Calu3 (cell line): ENCODE results near the gene CFAP45. TPM values are rescaled to one million over a fixed set of nuclear protein-coding genes. Genes with fewer than 3 reads are reported as not detected.

Source experiments
- BruUV-seq: library from RNA; stranded (reverse); fragments of 400-500 nt; replicated peaks from 2 replicates; lab custom pipeline; 2021; lab: Mats Ljungman, UMichigan
- CTCF ChIA-PET: fragments of 300-600 bp; sonication (Branson Sonifier 250); formaldehyde crosslinking; loops from one replicate; lab custom pipeline; 2022; ENCODE audit warnings: antibody characterized with exemption; lab: Charles Lee
- DNase-seq: peaks from one replicate; pipeline ENCODE4 v3.0.0; 2022
- H3K27ac Mint-ChIP-seq: one replicate; pipeline ENCODE4 v1.8.0; 2022; ENCODE audit warnings: mixed read lengths; ENCODE audit not compliant: unreplicated experiment
- H3K27me3 Mint-ChIP-seq: one replicate; pipeline ENCODE4 v1.8.0; 2022; ENCODE audit warnings: mixed read lengths; ENCODE audit not compliant: unreplicated experiment
- H3K36me3 Mint-ChIP-seq: one replicate; pipeline ENCODE4 v1.8.0; 2022; ENCODE audit warnings: mild to moderate bottlenecking, moderate library complexity, mixed read lengths; ENCODE audit not compliant: insufficient read depth, unreplicated experiment
- H3K4me1 Mint-ChIP-seq: one replicate; pipeline ENCODE4 v1.8.0; 2022; ENCODE audit warnings: mild to moderate bottlenecking, low read depth, mixed read lengths; ENCODE audit not compliant: unreplicated experiment
- H3K4me3 Mint-ChIP-seq: one replicate; pipeline ENCODE4 v1.8.0; 2022; ENCODE audit warnings: mild to moderate bottlenecking, low read depth, moderate library complexity, mixed read lengths; ENCODE audit not compliant: unreplicated experiment
- H3K9me3 Mint-ChIP-seq: one replicate; pipeline ENCODE4 v1.8.0; 2022; ENCODE audit warnings: low read depth, mixed read lengths; ENCODE audit not compliant: unreplicated experiment
- CTCF ChIP-seq: fragments of 200-600 bp; IDR thresholded peaks from one replicate; pipeline ENCODE4 v1.8.0; 2022; ENCODE audit warnings: antibody characterized with exemption; ENCODE audit not compliant: unreplicated experiment
- intact Hi-C: fragments of 100-400 bp; cut with micrococcal nuclease; formaldehyde crosslinking; loops from one replicate; pipeline ENCODE4 v1.10.0; 2022; ENCODE audit not compliant: unreplicated experiment
- total RNA-seq: library from RNA; stranded (reverse); gene quantifications from 2 replicates; pipeline ENCODE4 v1.2.3, GENCODE V29; 2022

CFAP45 gene
- total RNA-seq, 1 experiment from 2014 or later = 1.8 TPM

- peaks cover 6% of the 10 kb centered on the region for H3K36me3 Mint-ChIP-seq
- intact Hi-C loops = loop anchor here (10.0 kb wide), 1 partner anchor 150 kb away; the partner anchor contains the start of gene KCNJ9
- no peak overlapping the region for H3K4me3 Mint-ChIP-seq
- H3K27ac Mint-ChIP-seq = no peak overlapping the region
- H3K4me1 Mint-ChIP-seq = peaks cover 32% of the 10 kb centered on the region
- DNase-seq = no peak
- no peaks in the 10 kb centered on the region for H3K27me3 Mint-ChIP-seq
- CTCF ChIA-PET = interaction anchor here (0.5 to 4.8 kb wide), 3 partner anchors 71 to 213 kb away, joined by 3 to 20 read pairs (median 3); no protein-coding TSS in a partner anchor
- no TSS peak for BruUV-seq
- no peaks in the 10 kb centered on the region for H3K9me3 Mint-ChIP-seq
- TF ChIP-seq CTCF = no peak
These were observed 34.4 kb upstream of the CFAP45 start for GRCh38 chr1:159934136-159935039.

GRCh38 chr1:159933347-159933746, 33.4 kb upstream of the CFAP45 start:
- CTCF ChIA-PET = interaction anchor here (1.3 to 4.8 kb wide), 2 partner anchors 41 to 75 kb away, joined by 3 to 20 read pairs; no protein-coding TSS in a partner anchor
- no peaks in the 10 kb centered on the region for H3K27me3 Mint-ChIP-seq
- H3K27ac Mint-ChIP-seq = no peak overlapping the region
- peaks cover 6% of the 10 kb centered on the region for H3K36me3 Mint-ChIP-seq
- no peak for TF ChIP-seq CTCF
- no peaks in the 10 kb centered on the region for H3K9me3 Mint-ChIP-seq
- DNase-seq = no peak
- BruUV-seq = no TSS peak
- no peak overlapping the region for H3K4me3 Mint-ChIP-seq
- intact Hi-C loops = loop anchor here (10.0 kb wide), 1 partner anchor 151 kb away; the partner anchor contains the start of gene KCNJ9
- peaks cover 23% of the 10 kb centered on the region for H3K4me1 Mint-ChIP-seq

- no peak for TF ChIP-seq CTCF
- Mint-ChIP-seq H3K4me3 (no peak overlapping the region), H3K9me3 (no peaks in the 10 kb centered on the region), H3K4me1 (peaks cover 23% of the 10 kb centered on the region), H3K27ac (no peak overlapping the region), H3K27me3 (no peaks in the 10 kb centered on the region), H3K36me3 (peaks cover 6% of the 10 kb centered on the region)
- CTCF ChIA-PET = interaction anchor here (1.3 to 4.8 kb wide), 2 partner anchors 40 to 75 kb away, joined by 3 to 20 read pairs; no protein-coding TSS in a partner anchor
- DNase-seq = no peak
- BruUV-seq = no TSS peak
- intact Hi-C loops = loop anchor here (10.0 kb wide), 1 partner anchor 152 kb away; the partner anchor contains the start of gene KCNJ9
These were observed 32.6 kb upstream of the CFAP45 start for GRCh38 chr1:159932296-159933285.

- intact Hi-C loops = loop anchor here (10.0 kb wide), 1 partner anchor 153 kb away; the partner anchor contains the start of gene KCNJ9
- H3K27ac Mint-ChIP-seq = no peak overlapping the region
- no peak for TF ChIP-seq CTCF
- H3K4me3 Mint-ChIP-seq = no peak overlapping the region
- CTCF ChIA-PET = interaction anchor here (4.8 kb wide), 1 partner anchor 76 kb away, joined by 20 read pairs; no protein-coding TSS in a partner anchor
- H3K4me1 Mint-ChIP-seq = peaks cover 22% of the 10 kb centered on the region
- no peaks in the 10 kb centered on the region for H3K27me3 Mint-ChIP-seq
- no peak for DNase-seq
- H3K36me3 Mint-ChIP-seq = peaks cover 6% of the 10 kb centered on the region
- no peaks in the 10 kb centered on the region for H3K9me3 Mint-ChIP-seq
- BruUV-seq = no TSS peak
These were observed 31.8 kb upstream of the CFAP45 start for GRCh38 chr1:159931795-159932173.
